ENCODE data around the gene TMEM14C. TPM values are rescaled to one million over a fixed set of nuclear protein-coding genes. Genes with fewer than 3 reads are reported as not detected.

The TMEM14C gene
- total and polyA plus RNA-seq, 2 experiments from 2014 or later, result 123 to 232 TPM

DNA sequence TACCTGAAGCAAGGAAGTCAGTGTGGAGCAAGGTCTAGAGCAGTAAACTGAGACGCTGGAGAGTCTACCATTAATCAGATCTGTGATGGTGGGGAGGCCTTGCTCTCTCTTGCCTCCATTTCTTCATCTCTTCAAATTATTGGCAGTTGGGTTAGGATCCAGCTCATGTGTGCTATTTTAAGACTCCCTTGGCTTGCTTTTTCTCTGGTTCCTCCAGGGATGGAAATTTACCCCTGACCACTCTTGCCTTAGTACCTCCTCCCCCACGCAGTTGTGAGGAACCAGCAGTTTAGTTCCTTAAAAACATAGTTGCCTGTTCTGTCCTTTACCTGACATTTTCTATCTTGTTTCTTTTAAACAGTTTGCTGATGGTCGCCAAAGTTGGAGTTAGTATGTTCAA, 7.4 kb downstream of the TMEM14C start:
- H3K36me3 Mint-ChIP-seq (ENCODE audit: low read depth), result peaks cover 67% of the 10 kb centered on the region

More for the DNA sequence above, 7.4 kb downstream of the TMEM14C start:
- H3K27me3 Mint-ChIP-seq (ENCODE audit: insufficient read depth, low read depth, poor library complexity), result no peaks in the 10 kb centered on the region
- no peaks in the 10 kb centered on the region for H3F3A ChIP-seq (replicated peaks; ENCODE audit: low read depth)
- H3K4me1 Mint-ChIP-seq, result peaks cover 5% of the 10 kb centered on the region
- H2AFZ ChIP-seq, result no peak overlapping the region
- no peaks in the 10 kb centered on the region for H3K27me3 ChIP-seq (ENCODE audit: insufficient read depth)
- H3K27ac ChIP-seq (ENCODE audit: low read depth), result no peak overlapping the region
- H3K9me3 Mint-ChIP-seq, result no peaks in the 10 kb centered on the region
- TF ChIP-seq ZNF462 (CRISPR knock-in tag; IDR thresholded peaks at IDR 0.05) (no peak), JUNB (IDR thresholded peaks at IDR 0.05; ENCODE audit: unreplicated experiment) (no peak), POLR2AphosphoS5 (IDR thresholded peaks at IDR 0.05; ENCODE audit: low read depth) (no peak), ZNF331 (CRISPR knock-in tag; IDR thresholded peaks at IDR 0.05; ENCODE audit: low read depth) (no peak)
- no peak overlapping the region for H3K4me3 Mint-ChIP-seq
- no peak overlapping the region for H3K4me2 ChIP-seq
- peaks cover 10% of the 10 kb centered on the region; the same call in 1 of the 2 replicates for H3K36me3 ChIP-seq (ENCODE audit: insufficient read depth)
- no peak for ATAC-seq
- no peaks in the 10 kb centered on the region for H3K4me1 ChIP-seq (ENCODE audit: insufficient read depth)
- H3K9me2 ChIP-seq (ENCODE audit: insufficient read depth), result no peaks in the 10 kb centered on the region
- 0 out of 2 replicates have a peak, but pooled peaks cover 8% of the 10 kb centered on the region for H3K79me2 ChIP-seq (replicated peaks; ENCODE audit: insufficient read depth)
- H3K4me3 ChIP-seq, result no peak overlapping the region
- H4K20me1 ChIP-seq (replicated peaks; ENCODE audit: insufficient read depth), result no peaks in the 10 kb centered on the region
- DNase-seq (ENCODE audit: low spot score), result no peak
- no peak overlapping the region for H3K27ac Mint-ChIP-seq

Measured in GM23338 (cell line).